Endothelial cell of umbilical vein (primary cell): ENCODE results near the gene SHOX.

Source experiments
- CTCF ChIP-seq, 2 donors: IDR thresholded peaks; 1 replicate in 1 of 2; 2 replicates in 1 of 2; pipeline ENCODE4 v1.5.1; 2011; ENCODE audit warnings: low read length in 2 of 2, mild to moderate bottlenecking in 2 of 2, moderate library complexity in 2 of 2, control low read depth in 1 of 2, inconsistent platforms in 1 of 2, low read depth in 1 of 2; ENCODE audit not compliant: insufficient read depth in 1 of 2; ENCODE audit errors: extremely low read depth in 1 of 2
- EZH2 ChIP-seq: IDR thresholded peaks from 2 replicates; pipeline ENCODE4 v1.6.1; 2012; ENCODE audit warnings: borderline replicate concordance, low read depth, mild to moderate bottlenecking, moderate library complexity, low read length, inconsistent platforms; ENCODE audit not compliant: severe bottlenecking
- FOS ChIP-seq: IDR thresholded peaks from 2 replicates; pipeline ENCODE4 v1.6.1; 2011; ENCODE audit warnings: mild to moderate bottlenecking, low read length, moderate library complexity, borderline replicate concordance; ENCODE audit not compliant: insufficient read depth
- GATA2 ChIP-seq: IDR thresholded peaks from 2 replicates; pipeline ENCODE4 v1.7.0; 2011; ENCODE audit warnings: low read depth, mild to moderate bottlenecking, moderate library complexity, mixed read lengths, low read length; ENCODE audit not compliant: insufficient read length, insufficient read depth
- MAX ChIP-seq: IDR thresholded peaks from 2 replicates; pipeline ENCODE4 v1.6.1; 2011; ENCODE audit not compliant: insufficient read depth, insufficient read length
- POLR2A ChIP-seq: IDR thresholded peaks from 2 replicates; pipeline ENCODE4 v1.6.1; 2012; ENCODE audit warnings: low read depth, mild to moderate bottlenecking, control low read depth, low read length

GRCh38 chrX:698206-698605 is 67.6 kb downstream of the SHOX start:
- TF ChIP-seq POLR2A: no peak
- no peak for TF ChIP-seq CTCF (IDR thresholded peaks at IDR 0.05; ENCODE audit: extremely low read depth in 1 of 2, insufficient read depth in 1 of 2, low read depth in 1 of 2, low read length in 2 of 2)
- no peak for TF ChIP-seq FOS
- no peak for TF ChIP-seq EZH2
- no peak for TF ChIP-seq GATA2
- TF ChIP-seq MAX: no peak
